CD4-positive, alpha-beta T cell treated with Interferon gamma for 1 hour (primary cell): ENCODE data around the gene HIPK4.
"Not testable (repeated sequence)": the region's sequence is repeated elsewhere in the genome, so short reads cannot be mapped to it uniquely, and the experiment has no call there.

Source experiments
- DNase-seq: peaks from one replicate; pipeline ENCODE4 v3.0.0-alpha.2; 2020

The HIPK4 gene

GRCh38 chr19:40389404-40390083, 437 bp downstream of the HIPK4 start:
- no peak for DNase-seq

- DNase-seq = no peak
Observed at GRCh38 chr19:40388481-40388880, 1.5 kb downstream of the HIPK4 start.

- no peak for DNase-seq
Observed at GRCh38 chr19:40387155-40387554, 2.8 kb downstream of the HIPK4 start.

- no peak for DNase-seq
Observed at GRCh38 chr19:40383668-40384248, 6.2 kb downstream of the HIPK4 start.

GRCh38 chr19:40381321-40381720, 8.7 kb downstream of the HIPK4 start:
- DNase-seq = no peak

GRCh38 chr19:40380199-40381037, 9.6 kb downstream of the HIPK4 start:
- DNase-seq = no peak

- no peak for DNase-seq
Observed at GRCh38 chr19:40379446-40380198, 10.4 kb downstream of the HIPK4 start.

- DNase-seq = no peak
Observed at GRCh38 chr19:40378509-40378908, 11.5 kb downstream of the HIPK4 start.

GRCh38 chr19:40377876-40378385, 12.1 kb downstream of the HIPK4 start:
- DNase-seq = no peak

- DNase-seq = no peak
Observed at GRCh38 chr19:40376286-40376862, 13.6 kb downstream of the HIPK4 start.

GRCh38 chr19:40374084-40374483, 15.9 kb downstream of the HIPK4 start:
- no peak for DNase-seq

GRCh38 chr19:40371802-40372122, 18.2 kb downstream of the HIPK4 start:
- DNase-seq = no peak

GRCh38 chr19:40370997-40371801, 18.8 kb downstream of the HIPK4 start:
- DNase-seq = no peak

- DNase-seq = not testable (repeated sequence)
Observed at GRCh38 chr19:40370253-40370652, 19.7 kb downstream of the HIPK4 start.

GRCh38 chr19:40369797-40370196, 20.2 kb downstream of the HIPK4 start:
- no peak for DNase-seq

GRCh38 chr19:40367577-40368434, 22.2 kb downstream of the HIPK4 start:
- no peak for DNase-seq

GRCh38 chr19:40366697-40367561, 23.1 kb downstream of the HIPK4 start:
- no peak for DNase-seq

- peak; percentile 54 for DNase-seq
Observed at GRCh38 chr19:40365613-40366401, 24.2 kb downstream of the HIPK4 start.

GRCh38 chr19:40365010-40365409, 25.0 kb downstream of the HIPK4 start:
- DNase-seq = no peak
